Nucleus accumbens (tissue), 56 donors: ENCODE measurements around the gene SUN2.
"Not testable (repeated sequence)": the region's sequence is repeated elsewhere in the genome, so short reads cannot be mapped to it uniquely, and the experiment has no call there.

Experiments
- DNase-seq, 56 donors: peaks; one replicate each; lab custom pipeline; 2025; lab: John Stamatoyannopoulos, UW

Gene SUN2, protein sequence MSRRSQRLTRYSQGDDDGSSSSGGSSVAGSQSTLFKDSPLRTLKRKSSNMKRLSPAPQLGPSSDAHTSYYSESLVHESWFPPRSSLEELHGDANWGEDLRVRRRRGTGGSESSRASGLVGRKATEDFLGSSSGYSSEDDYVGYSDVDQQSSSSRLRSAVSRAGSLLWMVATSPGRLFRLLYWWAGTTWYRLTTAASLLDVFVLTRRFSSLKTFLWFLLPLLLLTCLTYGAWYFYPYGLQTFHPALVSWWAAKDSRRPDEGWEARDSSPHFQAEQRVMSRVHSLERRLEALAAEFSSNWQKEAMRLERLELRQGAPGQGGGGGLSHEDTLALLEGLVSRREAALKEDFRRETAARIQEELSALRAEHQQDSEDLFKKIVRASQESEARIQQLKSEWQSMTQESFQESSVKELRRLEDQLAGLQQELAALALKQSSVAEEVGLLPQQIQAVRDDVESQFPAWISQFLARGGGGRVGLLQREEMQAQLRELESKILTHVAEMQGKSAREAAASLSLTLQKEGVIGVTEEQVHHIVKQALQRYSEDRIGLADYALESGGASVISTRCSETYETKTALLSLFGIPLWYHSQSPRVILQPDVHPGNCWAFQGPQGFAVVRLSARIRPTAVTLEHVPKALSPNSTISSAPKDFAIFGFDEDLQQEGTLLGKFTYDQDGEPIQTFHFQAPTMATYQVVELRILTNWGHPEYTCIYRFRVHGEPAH

GRCh38 chr22:38755911-38756532, at the start of gene SUN2:
TSS of gene SUN2 (minus strand) at chr22:38755998. CDS start at chr22:38752628, 3,370 bp downstream.
- DNase-seq = peak; percentile 33 to 98 (median 92)

GRCh38 chr22:38805041-38805593, 49.3 kb upstream of the SUN2 start:
- DNase-seq = not testable (repeated sequence)

- peak in 4 of 56 donors; percentile 12 to 69 (median 33) for DNase-seq
Measured at GRCh38 chr22:38802671-38803121, 46.9 kb upstream of the SUN2 start.

DNA sequence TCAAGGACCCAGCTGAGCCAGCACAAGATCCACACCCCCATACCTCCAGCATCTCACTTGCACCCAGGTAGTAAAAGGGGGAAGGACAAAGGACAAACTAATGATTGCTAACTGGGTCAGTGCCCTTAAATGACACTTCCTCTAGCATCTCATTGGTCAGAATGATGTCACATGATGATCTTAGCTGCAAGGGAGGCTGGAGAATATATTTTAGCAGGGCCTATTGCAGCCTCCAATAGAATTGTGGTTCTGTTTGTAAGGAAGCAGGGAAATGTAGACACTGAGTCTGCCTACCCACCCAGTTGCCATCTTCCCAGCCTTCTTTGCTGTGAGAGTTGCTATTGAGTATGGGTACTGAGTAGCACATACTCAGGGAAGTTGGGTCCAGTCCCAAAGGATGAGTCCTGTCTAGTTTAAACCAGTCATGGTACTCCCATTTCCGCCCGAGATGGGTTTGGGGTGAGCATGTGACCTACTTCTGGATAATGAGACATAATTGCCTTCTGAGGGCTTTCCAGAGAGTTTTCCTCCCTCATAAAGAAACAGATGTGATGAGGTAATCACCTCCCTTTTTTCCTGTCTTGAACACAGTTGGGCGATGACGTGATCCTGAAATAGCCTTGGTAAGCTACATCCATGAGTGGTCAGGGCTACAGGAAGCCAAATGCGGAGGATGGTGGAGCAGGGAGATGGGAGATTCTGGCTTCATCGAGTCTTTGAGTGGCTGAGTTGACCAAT, 43.6 kb upstream of the SUN2 start:
- no peak for DNase-seq

GRCh38 chr22:38798496-38798895, 42.7 kb upstream of the SUN2 start:
- no peak for DNase-seq

GRCh38 chr22:38796262-38796957, 40.6 kb upstream of the SUN2 start:
- DNase-seq = no peak

DNA sequence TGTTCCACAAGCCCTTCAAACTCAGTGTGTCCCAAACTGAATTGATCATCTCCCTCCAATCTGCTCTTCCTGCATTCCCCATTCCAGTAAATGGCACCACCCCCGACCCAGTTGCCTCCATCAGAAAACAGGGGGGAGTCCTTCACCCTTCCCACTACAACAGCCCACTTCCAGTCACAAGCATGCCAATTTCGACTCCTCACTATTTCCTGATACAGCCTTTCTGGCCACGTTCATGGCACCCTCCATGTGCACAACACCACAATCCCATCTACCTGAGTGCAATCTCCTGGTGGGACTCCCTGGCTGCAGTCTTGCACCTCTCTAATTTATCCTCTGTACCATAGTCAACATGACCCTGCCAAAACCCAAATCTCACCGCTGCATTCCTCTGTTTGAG, 39.8 kb upstream of the SUN2 start:
- DNase-seq = no peak

- peak; percentile 24 to 98 (median 87) for DNase-seq
Measured at GRCh38 chr22:38793721-38794466, 38.1 kb upstream of the SUN2 start, which contains the start of gene DNAL4. TSS of gene DNAL4 (minus strand) at chr22:38794143. CDS start at chr22:38782731, 11,412 bp downstream.

GRCh38 chr22:38793317-38793716, 37.5 kb upstream of the SUN2 start:
- no peak for DNase-seq

- no peak for DNase-seq
Measured at GRCh38 chr22:38792833-38793232, 37.0 kb upstream of the SUN2 start.

DNA sequence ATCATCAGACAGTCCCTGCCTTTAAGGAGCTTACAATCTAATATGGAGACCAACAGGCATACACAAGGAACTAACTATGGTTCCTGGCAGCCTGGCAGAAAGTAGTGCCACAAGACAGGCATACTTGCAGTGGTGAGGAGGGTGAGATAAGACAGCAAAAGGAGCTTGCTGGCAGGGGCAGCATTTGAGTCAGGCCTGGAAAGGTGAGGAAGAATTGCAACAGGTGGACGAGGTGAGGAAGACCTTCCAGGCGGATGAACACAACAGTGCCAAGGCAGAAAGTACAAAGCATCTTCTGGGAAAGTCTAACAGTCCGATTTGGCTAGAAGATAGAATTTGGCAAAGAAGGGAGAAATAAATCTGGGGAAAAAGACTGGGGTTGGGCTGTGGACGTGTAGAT, 33.8 kb upstream of the SUN2 start:
- no peak for DNase-seq

- DNase-seq = no peak
Measured at GRCh38 chr22:38788846-38789245, 33.0 kb upstream of the SUN2 start.

DNA sequence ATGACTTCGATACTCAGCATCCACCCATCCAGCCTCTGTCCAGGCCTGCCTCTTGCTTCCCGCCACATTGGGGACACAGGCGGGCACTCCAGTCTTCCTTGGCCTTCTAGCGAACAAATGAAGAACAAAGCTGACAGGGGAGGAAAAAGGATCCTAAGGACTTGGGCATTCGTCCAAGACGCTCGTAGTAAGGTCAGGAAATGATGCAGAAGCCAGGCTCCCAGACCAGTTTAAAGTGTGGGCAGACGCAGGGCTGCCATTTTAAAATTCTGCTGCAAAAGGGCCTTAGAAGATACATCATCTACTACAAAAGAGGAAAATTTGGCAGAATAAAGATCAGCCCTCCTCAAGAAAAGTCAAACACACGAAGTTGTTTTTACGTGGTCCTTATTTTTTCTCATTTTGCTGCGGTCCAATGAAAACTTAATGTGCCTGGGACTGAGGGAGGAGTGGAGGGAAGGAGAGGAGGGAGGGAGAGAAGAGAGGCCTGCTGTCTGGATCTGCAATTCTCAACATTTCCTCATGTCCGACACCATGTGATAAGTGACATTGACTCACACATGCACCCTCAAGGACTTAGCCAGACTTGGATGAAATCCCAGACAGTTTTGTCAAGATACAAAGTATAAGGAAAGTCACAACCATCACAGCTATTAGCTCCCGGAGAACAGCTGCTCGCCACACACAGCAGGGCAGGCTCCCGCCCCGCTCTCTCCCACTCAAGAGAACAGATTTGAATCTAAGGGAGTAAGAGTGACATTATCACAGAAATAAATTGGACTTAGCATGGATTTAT, 32.4 kb upstream of the SUN2 start:
- DNase-seq = peak in 9 of 56 donors; percentile 8 to 66 (median 19)

- no peak for DNase-seq
Measured at GRCh38 chr22:38786631-38787030, 30.8 kb upstream of the SUN2 start.

DNA sequence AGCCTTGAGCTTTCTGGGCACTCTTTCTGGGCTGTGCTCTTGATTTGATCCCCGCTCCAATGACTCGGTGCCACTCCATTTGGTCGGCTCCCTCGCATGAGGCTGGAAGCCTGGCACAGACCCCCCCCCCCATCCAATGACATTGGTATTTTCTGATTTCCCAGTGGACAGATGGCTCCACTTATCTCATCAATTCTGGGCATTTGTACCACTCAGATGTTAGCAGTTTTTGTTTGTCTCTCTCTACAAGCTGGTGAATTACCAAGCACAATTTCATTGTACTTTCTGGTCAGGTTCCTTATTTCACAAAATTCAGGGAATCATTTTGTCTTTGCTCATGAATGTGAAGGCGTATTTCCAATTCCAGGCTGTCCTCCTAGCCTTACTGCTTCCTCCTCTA, 29.1 kb upstream of the SUN2 start:
- no peak for DNase-seq

DNA sequence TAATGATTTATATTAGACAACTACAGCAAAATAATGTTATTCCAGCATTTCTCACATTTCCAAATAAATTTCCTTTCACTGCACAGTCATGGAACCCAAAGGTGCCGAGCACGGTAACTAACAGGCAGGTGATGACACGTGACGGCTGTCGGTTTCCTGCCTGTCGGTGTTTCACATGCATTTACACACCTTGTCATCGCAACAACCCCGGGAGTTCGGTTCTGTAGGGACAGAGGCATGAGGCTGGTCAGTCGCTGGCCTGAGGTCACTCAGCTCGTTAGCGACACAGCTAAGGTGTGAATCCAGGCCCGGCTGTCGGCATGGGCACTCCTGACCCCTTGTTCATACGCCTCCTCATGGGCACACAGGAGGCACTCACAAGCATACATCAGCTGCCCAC, 28.2 kb upstream of the SUN2 start:
- DNase-seq = no peak

GRCh38 chr22:38783095-38783615, 27.4 kb upstream of the SUN2 start:
- DNase-seq = peak in 2 of 56 donors; percentile 14 to 31
